ENCODE measurements around the gene TSPY9. TPM values are rescaled to one million over a fixed set of nuclear protein-coding genes. Genes with fewer than 3 reads are reported as not detected.

TSPY9 gene
- not detected in 2 replicates for total RNA-seq

GRCh38 chrY:9486967-9487366 lies at the start of gene TSPY9:
Gene TSPY9, plus strand, starts transcription at chrY:9487267. Its CDS starts 46 bp downstream, at chrY:9487313.

GRCh38 chrY:9466655-9467054 lies 20.4 kb upstream of the TSPY9 start, which contains the start of gene TSPY1:
Gene TSPY1, plus strand, starts transcription at chrY:9466955. Its CDS starts 46 bp downstream, at chrY:9467001.

GRCh38 chrY:9527580-9527979 lies 40.5 kb downstream of the TSPY9 start, which contains the start of gene TSPY10:
Gene TSPY10, plus strand, starts transcription at chrY:9527880. Its CDS starts 46 bp downstream, at chrY:9527926.

Other genes starting within 250 kb of the TSPY9 start
- not detected in 2 replicates for gene TSPY4, start 149.8 kb upstream of the TSPY9 start, total RNA-seq
- not detected in 2 replicates for gene TSPY8, start 129.5 kb upstream of the TSPY9 start, total RNA-seq
- gene TSPY3, start 88.8 kb upstream of the TSPY9 start, total RNA-seq = not detected in 2 replicates
- gene TSPY1, start 20.3 kb upstream of the TSPY9 start, total RNA-seq = not detected in 2 replicates
- gene TSPY10, start 40.6 kb downstream of the TSPY9 start, total RNA-seq = not detected in 2 replicates